Neural cell (in vitro differentiated cells): ENCODE data around the gene PTRH1. TPM values are rescaled to one million over a fixed set of nuclear protein-coding genes. Genes with fewer than 3 reads are reported as not detected.

Source experiments
- H2AFZ ChIP-seq: fragments of 200-600, 300-800 bp; sonication (generic), shearing (Covaris generic); 2 replicates; pipeline ENCODE4 v1.6.0; 2014; ENCODE audit warnings: low read depth, mild to moderate bottlenecking, antibody characterized with exemption, low read length, moderate library complexity
- H3F3A ChIP-seq: fragments of 200-600 bp; shearing (Covaris generic); 2 replicates; pipeline ENCODE4 v1.6.1; 2016; ENCODE audit warnings: mild to moderate bottlenecking, moderate library complexity, mixed read lengths, antibody characterized with exemption, low read length; ENCODE audit not compliant: insufficient read depth, poor library complexity, severe bottlenecking
- H3K27ac ChIP-seq: fragments of 200-600, 300-800 bp; sonication (generic), shearing (Covaris generic); 2 replicates; pipeline ENCODE4 v1.5.1; 2014; ENCODE audit warnings: mild to moderate bottlenecking, low read length, moderate library complexity
- H3K27me3 ChIP-seq: fragments of 300-800, 200-600 bp; sonication (generic), shearing (Covaris generic); 2 replicates; pipeline ENCODE4 v1.6.0; 2014; ENCODE audit warnings: mild to moderate bottlenecking, low read depth, low read length, moderate library complexity; ENCODE audit not compliant: insufficient read depth
- H3K36me3 ChIP-seq: fragments of 300-800, 200-600 bp; sonication (generic), shearing (Covaris generic); 2 replicates; pipeline ENCODE4 v1.5.1; 2014; ENCODE audit warnings: mild to moderate bottlenecking, antibody characterized with exemption, low read length, moderate library complexity; ENCODE audit not compliant: insufficient read depth
- H3K4me2 ChIP-seq: fragments of 300-800, 200-600 bp; sonication (generic), shearing (Covaris generic); 2 replicates; pipeline ENCODE4 v1.6.0; 2014; ENCODE audit warnings: mild to moderate bottlenecking, low read length
- H3K4me3 ChIP-seq: fragments of 300-800, 200-600 bp; sonication (generic), shearing (Covaris generic); 2 replicates; pipeline ENCODE4 v1.5.1; 2014; ENCODE audit warnings: mild to moderate bottlenecking, low read length, moderate library complexity
- H3K79me2 ChIP-seq: fragments of 200-600 bp; shearing (Covaris generic); replicated peaks from 2 replicates; pipeline ENCODE4 v1.6.0; 2014; ENCODE audit warnings: mild to moderate bottlenecking, low read length, moderate library complexity; ENCODE audit not compliant: insufficient read depth
- H3K9ac ChIP-seq: fragments of 300-800, 200-600 bp; sonication (generic), shearing (Covaris generic); 2 replicates; pipeline ENCODE4 v1.6.1; 2016; ENCODE audit warnings: mild to moderate bottlenecking, low read length, mixed read lengths
- H3K9me2 ChIP-seq: fragments of 200-600 bp; shearing (Covaris generic); 2 replicates; pipeline ENCODE4 v1.6.1; 2016; ENCODE audit warnings: mild to moderate bottlenecking, low read length, mixed read lengths; ENCODE audit not compliant: insufficient read depth
- H3K9me3 ChIP-seq: fragments of 200-600, 300-800 bp; sonication (generic), shearing (Covaris generic); 2 replicates; pipeline ENCODE4 v1.6.1; 2016; ENCODE audit warnings: mild to moderate bottlenecking, mixed run types, low read length, moderate library complexity, mixed read lengths
- H4K20me1 ChIP-seq: fragments of 200-600 bp; shearing (Covaris generic); 2 replicates; pipeline ENCODE4 v1.6.1; 2016; ENCODE audit warnings: mild to moderate bottlenecking, mixed run types; ENCODE audit not compliant: insufficient read depth
- EP300 ChIP-seq: fragments of 450-650 bp; conservative IDR thresholded peaks from 2 replicates; pipeline ENCODE4 v1.6.1; 2014; ENCODE audit warnings: antibody characterized with exemption, mild to moderate bottlenecking, moderate library complexity; ENCODE audit not compliant: poor library complexity, severe bottlenecking
- EZH2 ChIP-seq: fragments of 200-600, 300-800 bp; shearing (Covaris generic), sonication (generic); IDR thresholded peaks from 2 replicates; pipeline ENCODE4 v1.6.1; 2014; ENCODE audit warnings: antibody characterized with exemption, low read length, borderline replicate concordance, mild to moderate bottlenecking; ENCODE audit not compliant: insufficient read depth, poor library complexity, severe bottlenecking
- MXI1 ChIP-seq: fragments of 450-650 bp; conservative IDR thresholded peaks from 2 replicates; pipeline ENCODE4 v1.6.1; 2014; ENCODE audit warnings: antibody characterized with exemption, mild to moderate bottlenecking; ENCODE audit not compliant: poor library complexity, severe bottlenecking
- POLR2AphosphoS5 ChIP-seq: IDR thresholded peaks from 2 replicates; pipeline ENCODE4 v1.6.1; 2012
- RAD21 ChIP-seq: fragments of 450-650 bp; conservative IDR thresholded peaks from 2 replicates; pipeline ENCODE4 v1.6.1; 2014; ENCODE audit warnings: antibody characterized with exemption, mild to moderate bottlenecking, moderate library complexity
- SMC3 ChIP-seq: fragments of 450-650 bp; conservative IDR thresholded peaks from 2 replicates; pipeline ENCODE4 v1.6.1; 2014; ENCODE audit warnings: antibody characterized with exemption, mild to moderate bottlenecking, moderate library complexity; ENCODE audit not compliant: poor library complexity
- TAF1 ChIP-seq: IDR thresholded peaks from 2 replicates; pipeline ENCODE4 v1.6.1; 2012; ENCODE audit warnings: low read depth
- polyA plus RNA-seq: library from polyadenylated mRNA; depleted of rRNA; stranded (reverse); fragments of >200 nt; gene quantifications from 2 replicates; pipeline ENCODE4 v1.2.3, GENCODE V29; 2014
- TF ChIP-seq, protein P1 (sequence below): IDR thresholded peaks from 2 replicates; pipeline ENCODE4 v1.6.1; 2012; ENCODE audit warnings: borderline replicate concordance
- TF ChIP-seq, protein P2 (sequence below): fragments of 450-650 bp; IDR thresholded peaks from 2 replicates; pipeline ENCODE4 v1.5.1; 2014; ENCODE audit warnings: antibody characterized with exemption, mild to moderate bottlenecking, moderate library complexity; ENCODE audit not compliant: poor library complexity, severe bottlenecking

The PTRH1 gene
- polyA plus RNA-seq, 1 donor from 2014 or later: 20.0 TPM

GRCh38 chr9:127731938-127732337, 16.5 kb upstream of the PTRH1 start:
- H3K4me3 ChIP-seq: no peak overlapping the region
- no peaks in the 10 kb centered on the region for H3K36me3 ChIP-seq
- H3F3A ChIP-seq: no peaks in the 10 kb centered on the region
- no peaks in the 10 kb centered on the region for H4K20me1 ChIP-seq
- no peak overlapping the region for H3K27ac ChIP-seq
- no peaks in the 10 kb centered on the region for H3K9me2 ChIP-seq
- no peak overlapping the region for H3K9ac ChIP-seq
- no peaks in the 10 kb centered on the region for H3K27me3 ChIP-seq
- no peak overlapping the region for H2AFZ ChIP-seq
- no peak overlapping the region for H3K4me2 ChIP-seq
- peaks cover 3% of the 10 kb centered on the region for H3K79me2 ChIP-seq
- H3K9me3 ChIP-seq: no peaks in the 10 kb centered on the region
- TF ChIP-seq EP300 (no peak), POLR2AphosphoS5 (no peak)
- TF ChIP-seq, protein P1, sequence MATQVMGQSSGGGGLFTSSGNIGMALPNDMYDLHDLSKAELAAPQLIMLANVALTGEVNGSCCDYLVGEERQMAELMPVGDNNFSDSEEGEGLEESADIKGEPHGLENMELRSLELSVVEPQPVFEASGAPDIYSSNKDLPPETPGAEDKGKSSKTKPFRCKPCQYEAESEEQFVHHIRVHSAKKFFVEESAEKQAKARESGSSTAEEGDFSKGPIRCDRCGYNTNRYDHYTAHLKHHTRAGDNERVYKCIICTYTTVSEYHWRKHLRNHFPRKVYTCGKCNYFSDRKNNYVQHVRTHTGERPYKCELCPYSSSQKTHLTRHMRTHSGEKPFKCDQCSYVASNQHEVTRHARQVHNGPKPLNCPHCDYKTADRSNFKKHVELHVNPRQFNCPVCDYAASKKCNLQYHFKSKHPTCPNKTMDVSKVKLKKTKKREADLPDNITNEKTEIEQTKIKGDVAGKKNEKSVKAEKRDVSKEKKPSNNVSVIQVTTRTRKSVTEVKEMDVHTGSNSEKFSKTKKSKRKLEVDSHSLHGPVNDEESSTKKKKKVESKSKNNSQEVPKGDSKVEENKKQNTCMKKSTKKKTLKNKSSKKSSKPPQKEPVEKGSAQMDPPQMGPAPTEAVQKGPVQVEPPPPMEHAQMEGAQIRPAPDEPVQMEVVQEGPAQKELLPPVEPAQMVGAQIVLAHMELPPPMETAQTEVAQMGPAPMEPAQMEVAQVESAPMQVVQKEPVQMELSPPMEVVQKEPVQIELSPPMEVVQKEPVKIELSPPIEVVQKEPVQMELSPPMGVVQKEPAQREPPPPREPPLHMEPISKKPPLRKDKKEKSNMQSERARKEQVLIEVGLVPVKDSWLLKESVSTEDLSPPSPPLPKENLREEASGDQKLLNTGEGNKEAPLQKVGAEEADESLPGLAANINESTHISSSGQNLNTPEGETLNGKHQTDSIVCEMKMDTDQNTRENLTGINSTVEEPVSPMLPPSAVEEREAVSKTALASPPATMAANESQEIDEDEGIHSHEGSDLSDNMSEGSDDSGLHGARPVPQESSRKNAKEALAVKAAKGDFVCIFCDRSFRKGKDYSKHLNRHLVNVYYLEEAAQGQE: no peak

DNA sequence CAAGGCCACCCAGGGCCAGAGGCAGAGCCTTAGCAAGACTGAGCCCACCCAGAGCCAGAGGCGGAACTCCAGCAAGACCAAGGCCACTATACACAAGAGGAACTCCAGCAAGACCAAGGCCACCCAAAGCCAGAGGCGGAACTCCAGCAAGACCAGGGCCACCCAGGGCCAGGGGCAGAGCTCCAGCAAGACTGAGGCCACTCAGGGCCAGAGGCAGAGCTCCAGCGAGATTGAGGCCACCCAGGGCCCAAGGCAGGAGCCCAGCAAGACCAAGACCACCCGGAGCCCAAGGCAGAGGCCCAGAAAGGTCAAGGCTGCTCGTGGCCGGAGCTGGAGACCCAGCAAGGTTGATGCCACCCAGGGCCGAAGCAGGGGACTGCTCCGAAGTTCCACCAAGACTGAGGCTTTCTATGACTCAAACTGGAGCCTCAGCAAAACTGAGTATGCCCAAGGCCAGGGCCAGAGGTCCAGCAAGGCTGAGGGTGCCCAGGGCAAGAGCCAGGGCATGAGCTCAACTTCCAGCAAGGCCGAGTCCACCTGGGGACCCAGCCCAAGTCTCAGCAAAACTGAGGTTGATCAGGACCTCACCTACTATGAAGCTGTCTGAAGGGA, 15.4 kb upstream of the PTRH1 start:
- no peak overlapping the region for H3K9ac ChIP-seq
- no peaks in the 10 kb centered on the region for H3K27me3 ChIP-seq
- H2AFZ ChIP-seq: no peak overlapping the region

More for the DNA sequence above, 15.4 kb upstream of the PTRH1 start:
- Histone ChIP-seq H3K79me2 (peaks cover 3% of the 10 kb centered on the region), H3K27ac (no peak overlapping the region), H4K20me1 (no peaks in the 10 kb centered on the region), H3K36me3 (no peaks in the 10 kb centered on the region), H3K4me2 (no peak overlapping the region), H3K9me3 (no peaks in the 10 kb centered on the region), H3F3A (no peaks in the 10 kb centered on the region), H3K4me3 (no peak overlapping the region), H3K9me2 (no peaks in the 10 kb centered on the region)
- TF ChIP-seq, protein P2, sequence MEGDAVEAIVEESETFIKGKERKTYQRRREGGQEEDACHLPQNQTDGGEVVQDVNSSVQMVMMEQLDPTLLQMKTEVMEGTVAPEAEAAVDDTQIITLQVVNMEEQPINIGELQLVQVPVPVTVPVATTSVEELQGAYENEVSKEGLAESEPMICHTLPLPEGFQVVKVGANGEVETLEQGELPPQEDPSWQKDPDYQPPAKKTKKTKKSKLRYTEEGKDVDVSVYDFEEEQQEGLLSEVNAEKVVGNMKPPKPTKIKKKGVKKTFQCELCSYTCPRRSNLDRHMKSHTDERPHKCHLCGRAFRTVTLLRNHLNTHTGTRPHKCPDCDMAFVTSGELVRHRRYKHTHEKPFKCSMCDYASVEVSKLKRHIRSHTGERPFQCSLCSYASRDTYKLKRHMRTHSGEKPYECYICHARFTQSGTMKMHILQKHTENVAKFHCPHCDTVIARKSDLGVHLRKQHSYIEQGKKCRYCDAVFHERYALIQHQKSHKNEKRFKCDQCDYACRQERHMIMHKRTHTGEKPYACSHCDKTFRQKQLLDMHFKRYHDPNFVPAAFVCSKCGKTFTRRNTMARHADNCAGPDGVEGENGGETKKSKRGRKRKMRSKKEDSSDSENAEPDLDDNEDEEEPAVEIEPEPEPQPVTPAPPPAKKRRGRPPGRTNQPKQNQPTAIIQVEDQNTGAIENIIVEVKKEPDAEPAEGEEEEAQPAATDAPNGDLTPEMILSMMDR: no peak
- no peak for TF ChIP-seq EP300
- no peak for TF ChIP-seq TAF1
- TF ChIP-seq EZH2: no peak
- TF ChIP-seq RAD21: no peak
- no peak for TF ChIP-seq SMC3
- TF ChIP-seq, protein P1: no peak
- no peak for TF ChIP-seq POLR2AphosphoS5
- no peak for TF ChIP-seq MXI1
